Activated CD4-positive, alpha-beta memory T cell treated with anti-CD3 and anti-CD28 coated beads for 36 hours (primary cell): Measurements from ENCODE around the gene RFTN1. TPM values are rescaled to one million over a fixed set of nuclear protein-coding genes. Genes with fewer than 3 reads are reported as not detected.

Experiments used
- CTCF ChIA-PET: fragments of 350-600 bp; sonication (Branson Sonifier 250); formaldehyde crosslinking; loops from one replicate; lab custom pipeline; 2021; ENCODE audit warnings: antibody characterized with exemption, inconsistent platforms; lab: Charles Lee
- POLR2A ChIA-PET: fragments of 350-600 bp; sonication (Branson Sonifier 250); formaldehyde crosslinking; loops from one replicate; lab custom pipeline; 2021; ENCODE audit warnings: antibody characterized with exemption; lab: Charles Lee
- DNase-seq: peaks from one replicate; pipeline ENCODE4 v3.0.0-alpha.2; 2020
- H3K27ac Mint-ChIP-seq: one replicate; pipeline ENCODE4 v1.8.0; 2021; ENCODE audit warnings: mixed read lengths
- H3K27me3 Mint-ChIP-seq: one replicate; pipeline ENCODE4 v1.8.0; 2021; ENCODE audit warnings: mixed read lengths
- H3K36me3 Mint-ChIP-seq: one replicate; pipeline ENCODE4 v1.8.0; 2021; ENCODE audit warnings: mixed read lengths
- H3K4me1 Mint-ChIP-seq: one replicate; pipeline ENCODE4 v1.8.0; 2021; ENCODE audit warnings: low read depth, mixed read lengths
- H3K4me3 Mint-ChIP-seq: one replicate; pipeline ENCODE4 v1.8.0; 2021; ENCODE audit warnings: mild to moderate bottlenecking, mixed read lengths
- H3K9me3 Mint-ChIP-seq: one replicate; pipeline ENCODE4 v1.8.0; 2021; ENCODE audit warnings: mixed read lengths
- intact Hi-C: fragments of 100-400 bp; cut with micrococcal nuclease; formaldehyde crosslinking; loops from one replicate; pipeline ENCODE4 v1.15.1; 2023
- total RNA-seq, 2 experiments: library from RNA; stranded (reverse); gene quantifications; one replicate each; pipeline ENCODE4 v1.2.3, GENCODE V29; 2021

RFTN1 gene
- total RNA-seq, 2 experiments from 2014 or later: 104 to 106 TPM

- Mint-ChIP-seq H3K27ac (no peak overlapping the region), H3K9me3 (no peaks in the 10 kb centered on the region), H3K27me3 (peaks cover 5% of the 10 kb centered on the region), H3K4me3 (no peak overlapping the region), H3K4me1 (peaks cover 3% of the 10 kb centered on the region), H3K36me3 (no peaks in the 10 kb centered on the region)
- intact Hi-C loops: no loop called here
- POLR2A ChIA-PET: interaction anchor here (1.3 kb wide), 1 partner anchor 35 kb away, joined by 4 read pairs; no protein-coding TSS in a partner anchor
- CTCF ChIA-PET: interaction anchor here (1.8 kb wide), 1 partner anchor 256 kb away, joined by 6 read pairs; no protein-coding TSS in a partner anchor
- no peak for DNase-seq
Measured at GRCh38 chr3:16546186-16547010, 32.9 kb upstream of the RFTN1 start.

DNA sequence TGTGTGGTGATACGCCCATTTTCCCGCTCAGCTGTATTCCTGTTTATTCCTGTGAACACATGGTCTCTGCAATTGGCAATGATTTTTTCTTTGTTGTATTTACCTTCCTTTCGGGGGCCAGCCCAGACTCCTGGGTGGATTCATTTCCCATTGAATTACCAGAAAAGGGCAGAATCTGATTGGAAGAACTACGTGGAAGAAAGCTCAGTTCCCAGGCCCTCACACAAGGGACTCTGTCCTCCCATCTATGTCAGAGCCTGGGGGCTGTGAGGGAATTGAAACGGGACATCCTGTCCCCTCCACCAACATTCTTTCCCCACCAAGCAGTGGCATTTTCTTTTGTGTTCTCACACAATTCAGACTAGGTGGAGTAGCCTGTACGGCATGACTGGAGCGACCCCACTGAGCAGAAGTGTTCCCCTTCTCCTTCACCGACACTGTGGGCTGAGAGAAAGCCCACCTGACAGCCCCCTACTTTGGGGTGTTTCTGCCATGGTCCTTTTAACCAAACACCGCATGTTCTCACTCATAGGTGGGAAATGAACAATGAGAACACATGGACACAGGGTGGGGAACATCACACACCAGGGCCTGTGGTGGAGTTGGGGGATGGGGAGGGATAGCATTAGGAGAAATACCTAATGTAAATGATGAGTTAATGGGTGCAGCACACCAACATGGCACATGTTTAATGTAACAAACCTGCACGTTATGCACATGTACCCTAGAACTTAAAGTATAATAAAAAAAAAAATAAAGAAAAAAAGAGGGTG lies 32.1 kb upstream of the RFTN1 start:
- ChIA-PET POLR2A (interaction anchor here (0.8 kb wide), 1 partner anchor 34 kb away, joined by 3 read pairs; no protein-coding TSS in a partner anchor), CTCF (no interaction called here)
- H3K4me3 Mint-ChIP-seq: no peak overlapping the region
- intact Hi-C loops: no loop called here
- peaks cover 2% of the 10 kb centered on the region for H3K27me3 Mint-ChIP-seq
- H3K27ac Mint-ChIP-seq: no peak overlapping the region
- no peaks in the 10 kb centered on the region for H3K4me1 Mint-ChIP-seq
- H3K36me3 Mint-ChIP-seq: no peaks in the 10 kb centered on the region
- no peak for DNase-seq
- no peaks in the 10 kb centered on the region for H3K9me3 Mint-ChIP-seq

GRCh38 chr3:16543242-16543864 lies 29.9 kb upstream of the RFTN1 start:
- DNase-seq: no peak
- no peak overlapping the region for H3K27ac Mint-ChIP-seq
- H3K4me3 Mint-ChIP-seq: no peak overlapping the region
- H3K4me1 Mint-ChIP-seq: no peaks in the 10 kb centered on the region
- peaks cover 3% of the 10 kb centered on the region for H3K27me3 Mint-ChIP-seq
- no peaks in the 10 kb centered on the region for H3K9me3 Mint-ChIP-seq
- no peaks in the 10 kb centered on the region for H3K36me3 Mint-ChIP-seq
- ChIA-PET CTCF (no interaction called here), POLR2A (no interaction called here)
- intact Hi-C loops: no loop called here

GRCh38 chr3:16538507-16538906 lies 25.0 kb upstream of the RFTN1 start:
- CTCF ChIA-PET: no interaction called here
- Mint-ChIP-seq H3K27me3 (peaks cover 16% of the 10 kb centered on the region), H3K27ac (no peak overlapping the region), H3K4me1 (no peaks in the 10 kb centered on the region), H3K9me3 (no peaks in the 10 kb centered on the region), H3K4me3 (no peak overlapping the region), H3K36me3 (no peaks in the 10 kb centered on the region)
- POLR2A ChIA-PET: no interaction called here
- intact Hi-C loops: no loop called here
- no peak for DNase-seq

DNA sequence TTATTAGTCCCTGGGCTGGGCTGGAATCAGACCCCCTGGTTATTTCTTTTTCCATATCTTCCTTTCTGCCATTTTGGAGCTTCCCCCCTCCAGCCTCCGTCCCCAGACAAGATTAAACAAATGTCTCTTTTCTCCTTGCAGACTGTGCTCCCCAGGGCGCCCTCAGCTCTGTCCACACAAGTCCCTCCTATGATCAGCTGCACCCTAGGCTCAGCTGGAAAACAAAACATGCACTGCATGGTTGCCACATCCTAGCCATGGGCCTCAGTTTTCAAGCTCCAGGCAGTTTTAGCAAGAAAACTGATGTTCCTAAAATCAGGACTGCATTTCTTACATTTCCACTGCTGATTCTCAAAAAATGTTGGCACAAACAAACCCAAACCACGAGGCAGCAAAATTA lies 23.5 kb upstream of the RFTN1 start:
- DNase-seq: no peak
- no peaks in the 10 kb centered on the region for H3K36me3 Mint-ChIP-seq
- ChIA-PET CTCF (no interaction called here), POLR2A (no interaction called here)
- no peaks in the 10 kb centered on the region for H3K4me1 Mint-ChIP-seq
- no peak overlapping the region for H3K27ac Mint-ChIP-seq
- intact Hi-C loops: no loop called here
- no peak overlapping the region for H3K4me3 Mint-ChIP-seq
- no peaks in the 10 kb centered on the region for H3K9me3 Mint-ChIP-seq
- peaks cover 18% of the 10 kb centered on the region for H3K27me3 Mint-ChIP-seq

GRCh38 chr3:16536344-16536663 lies 22.8 kb upstream of the RFTN1 start:
- Mint-ChIP-seq H3K9me3 (no peaks in the 10 kb centered on the region), H3K4me3 (no peak overlapping the region), H3K27me3 (peaks cover 20% of the 10 kb centered on the region), H3K4me1 (no peaks in the 10 kb centered on the region), H3K36me3 (no peaks in the 10 kb centered on the region), H3K27ac (no peak overlapping the region)
- DNase-seq: no peak
- ChIA-PET CTCF (no interaction called here), POLR2A (no interaction called here)
- intact Hi-C loops: no loop called here

DNA sequence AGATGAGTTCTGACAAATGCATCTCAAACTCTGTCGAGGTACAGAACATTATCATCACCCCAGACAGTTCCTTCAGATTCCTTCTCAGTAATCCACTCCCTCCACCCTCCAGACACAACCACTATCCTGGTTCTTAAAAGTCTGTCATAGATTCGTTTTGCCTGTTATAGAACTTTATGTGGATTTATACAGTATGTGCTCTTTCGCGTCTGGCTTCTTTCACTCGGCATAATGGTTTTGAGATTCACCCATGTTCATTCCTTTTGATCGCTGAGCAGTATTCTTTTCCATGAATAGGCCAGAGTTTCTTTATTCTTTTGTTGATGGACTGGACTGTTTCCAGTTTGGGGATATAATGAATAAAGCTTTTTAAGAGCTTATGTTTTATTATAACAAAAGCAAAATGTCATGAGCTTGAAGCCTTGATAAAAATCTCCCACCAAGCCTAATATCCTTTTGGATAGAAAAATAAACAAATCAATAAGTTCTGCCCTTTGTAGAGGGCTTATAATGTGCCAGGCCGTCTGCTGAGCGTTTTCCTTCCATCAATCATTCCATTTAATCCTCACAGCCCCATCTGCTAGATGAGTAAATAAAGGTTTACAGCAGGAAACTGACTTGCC lies 21.3 kb upstream of the RFTN1 start:
- Mint-ChIP-seq H3K4me3 (no peak overlapping the region), H3K27me3 (peaks cover 20% of the 10 kb centered on the region), H3K36me3 (no peaks in the 10 kb centered on the region), H3K4me1 (no peaks in the 10 kb centered on the region), H3K27ac (no peak overlapping the region), H3K9me3 (no peaks in the 10 kb centered on the region)
- no peak for DNase-seq
- intact Hi-C loops: no loop called here
- ChIA-PET POLR2A (no interaction called here), CTCF (no interaction called here)

DNA sequence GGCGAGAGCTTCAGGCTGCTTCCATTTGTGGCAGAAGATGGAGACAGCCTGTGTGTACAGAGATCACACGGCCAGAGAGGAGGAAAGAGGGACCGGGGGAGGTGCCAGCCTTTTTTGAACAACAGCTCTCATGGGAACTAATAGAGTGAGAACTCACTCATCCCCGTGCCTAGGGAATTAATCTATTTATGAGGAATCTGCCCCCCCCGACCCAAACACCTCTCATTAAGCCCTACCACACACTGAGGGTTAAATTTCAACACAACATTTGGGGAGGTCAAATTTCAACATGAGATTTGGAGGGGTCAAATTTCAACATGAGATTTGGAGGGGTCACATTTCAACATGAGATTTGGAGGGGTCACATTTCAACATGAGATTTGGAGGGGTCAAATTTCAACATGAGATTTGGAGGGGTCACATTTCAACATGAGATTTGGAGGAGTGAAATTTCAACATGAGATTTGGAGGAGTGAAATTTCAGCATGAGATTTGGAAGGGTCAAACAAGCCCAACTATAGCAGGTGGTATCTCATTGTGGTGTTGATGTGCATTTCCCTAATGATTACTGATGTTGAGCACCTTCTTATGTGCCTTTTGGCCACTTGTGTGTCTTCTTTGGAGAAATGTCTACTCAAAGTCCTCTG lies 20.6 kb upstream of the RFTN1 start:
- H3K36me3 Mint-ChIP-seq: no peaks in the 10 kb centered on the region
- DNase-seq: no peak
- no peak overlapping the region for H3K4me3 Mint-ChIP-seq
- no peaks in the 10 kb centered on the region for H3K9me3 Mint-ChIP-seq
- H3K4me1 Mint-ChIP-seq: peaks cover 4% of the 10 kb centered on the region
- H3K27ac Mint-ChIP-seq: no peak overlapping the region
- peaks cover 20% of the 10 kb centered on the region for H3K27me3 Mint-ChIP-seq
- intact Hi-C loops: no loop called here
- CTCF ChIA-PET: no interaction called here
- POLR2A ChIA-PET: no interaction called here

- CTCF ChIA-PET: interaction anchor here (0.9 to 1.4 kb wide), 4 partner anchors 18 to 239 kb away, joined by 3 to 4 read pairs (median 4); no protein-coding TSS in a partner anchor
Measured at GRCh38 chr3:16529264-16529663, 15.8 kb upstream of the RFTN1 start.

DNA sequence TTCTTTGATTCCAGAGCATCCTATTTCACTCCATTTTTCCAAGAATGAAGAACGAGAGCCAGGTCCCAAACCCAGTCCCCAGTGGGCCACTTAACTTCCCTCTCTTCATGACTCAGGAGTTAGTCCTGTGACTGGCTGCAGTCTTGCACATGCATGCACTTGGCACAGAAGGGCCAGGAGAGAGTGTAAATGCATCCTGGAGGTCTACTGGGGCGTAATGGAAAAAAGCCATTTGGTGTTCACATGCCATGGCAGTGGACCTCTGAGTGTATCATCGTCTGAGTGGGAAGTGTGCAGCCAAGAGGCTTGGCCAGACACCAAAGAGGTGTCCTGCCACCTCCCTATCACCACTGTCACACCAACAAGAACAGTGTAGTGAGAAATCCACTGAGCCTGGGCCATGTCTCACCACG lies 15.1 kb upstream of the RFTN1 start:
- Mint-ChIP-seq H3K9me3 (peaks cover 22% of the 10 kb centered on the region), H3K4me1 (peaks cover 18% of the 10 kb centered on the region), H3K4me3 (no peak overlapping the region), H3K27ac (no peak overlapping the region), H3K36me3 (peaks cover 10% of the 10 kb centered on the region), H3K27me3 (peaks cover 4% of the 10 kb centered on the region)
- intact Hi-C loops: no loop called here
- CTCF ChIA-PET: interaction anchor here (0.9 kb wide), 1 partner anchor 238 kb away, joined by 4 read pairs; no protein-coding TSS in a partner anchor
- no peak for DNase-seq
- POLR2A ChIA-PET: interaction anchor here (1.0 to 1.1 kb wide), 2 partner anchors 8 to 10 kb away, joined by 3 read pairs; no protein-coding TSS in a partner anchor

More at GRCh38 chr3:16529264-16529663, 15.8 kb upstream of the RFTN1 start:
- no peak for DNase-seq
- Mint-ChIP-seq H3K9me3 (peaks cover 16% of the 10 kb centered on the region), H3K36me3 (peaks cover 5% of the 10 kb centered on the region), H3K4me3 (no peak overlapping the region), H3K4me1 (peaks cover 12% of the 10 kb centered on the region), H3K27ac (peak overlapping the region; percentile 7), H3K27me3 (peaks cover 4% of the 10 kb centered on the region)
- POLR2A ChIA-PET: interaction anchor here (1.0 kb wide), 1 partner anchor 9 kb away, joined by 3 read pairs; no protein-coding TSS in a partner anchor
- intact Hi-C loops: no loop called here

DNA sequence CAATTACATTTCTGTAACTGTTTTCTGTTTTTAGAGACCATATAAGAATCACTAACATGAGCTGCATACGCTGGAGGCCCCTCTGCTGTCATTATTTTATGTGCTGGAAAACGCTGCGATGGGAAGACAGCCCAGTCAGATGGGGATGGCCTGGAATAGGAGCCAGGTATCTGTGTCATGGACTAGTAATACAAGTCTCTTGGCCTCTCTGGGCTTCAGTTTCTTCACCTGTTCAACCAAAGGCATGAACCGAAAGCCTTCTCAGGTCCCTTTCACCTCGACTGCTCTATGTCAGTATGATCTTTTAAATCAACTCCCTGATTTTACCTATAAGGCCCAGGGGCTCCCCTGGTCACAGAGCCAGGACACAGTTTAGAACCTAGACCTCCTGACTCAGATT lies 14.6 kb upstream of the RFTN1 start:
- Mint-ChIP-seq H3K4me1 (peaks cover 21% of the 10 kb centered on the region), H3K4me3 (no peak overlapping the region), H3K36me3 (peaks cover 14% of the 10 kb centered on the region), H3K9me3 (peaks cover 26% of the 10 kb centered on the region), H3K27ac (no peak overlapping the region), H3K27me3 (peaks cover 2% of the 10 kb centered on the region)
- DNase-seq: no peak
- CTCF ChIA-PET: interaction anchor here (0.9 kb wide), 1 partner anchor 260 kb away, joined by 3 read pairs; no protein-coding TSS in a partner anchor
- intact Hi-C loops: no loop called here
- POLR2A ChIA-PET: interaction anchor here (1.1 kb wide), 1 partner anchor 10 kb away, joined by 3 read pairs; no protein-coding TSS in a partner anchor
